Natural killer cell (primary cell): ENCODE results near the gene TPSB2. TPM values are rescaled to one million over a fixed set of nuclear protein-coding genes. Genes with fewer than 3 reads are reported as not detected.

Experiments
- ATAC-seq, 3 donors: fragments of 150-1000 bp in 2 of 3; fragments of 200-7000 bp in 1 of 3; cut with Tn5 transposase; 1 replicate in 1 of 3; 2 replicates in 2 of 3; pipeline ENCODE4 v1.10.0; 2021; ENCODE audit warnings: mild to moderate bottlenecking in 2 of 3, moderate library complexity in 2 of 3
- DNase-seq, 2 donors: peaks; one replicate each; pipeline versions ENCODE4 v3.0.0 to v3.0.0-alpha.2; 2013 to 2021; ENCODE audit warnings: mixed read lengths in 1 of 2
- H3K27ac ChIP-seq: one replicate; pipeline ENCODE4 v1.5.1; 2013; ENCODE audit warnings: mild to moderate bottlenecking, low read length
- H3K27me3 ChIP-seq: one replicate; pipeline ENCODE4 v1.6.1; 2013; ENCODE audit warnings: low read length; ENCODE audit not compliant: control insufficient read depth, insufficient read depth
- H3K36me3 ChIP-seq: one replicate; pipeline ENCODE4 v1.6.1; 2013; ENCODE audit warnings: low read length; ENCODE audit not compliant: control insufficient read depth, insufficient read depth
- H3K4me1 ChIP-seq: one replicate; pipeline ENCODE4 v1.6.1; 2013; ENCODE audit warnings: low read length; ENCODE audit not compliant: control insufficient read depth, insufficient read depth
- H3K4me3 ChIP-seq: one replicate; pipeline ENCODE4 v1.5.1; 2013; ENCODE audit warnings: low read length
- H3K9me3 ChIP-seq: one replicate; pipeline ENCODE4 v1.6.1; 2013; ENCODE audit warnings: low read length; ENCODE audit not compliant: control insufficient read depth, insufficient read depth
- H3K27ac Mint-ChIP-seq, 2 donors: one replicate each; pipeline ENCODE4 v1.8.0; 2022; ENCODE audit warnings: mild to moderate bottlenecking in 2 of 2, mixed read lengths in 2 of 2, moderate library complexity in 1 of 2
- H3K27me3 Mint-ChIP-seq, 2 donors: one replicate each; pipeline ENCODE4 v1.8.0; 2022; ENCODE audit warnings: low read depth in 2 of 2, mixed read lengths in 2 of 2
- H3K36me3 Mint-ChIP-seq: one replicate; pipeline ENCODE4 v1.8.0; 2022; ENCODE audit warnings: mixed read lengths
- H3K4me1 Mint-ChIP-seq, 2 donors: one replicate each; pipeline ENCODE4 v1.8.0; 2022; ENCODE audit warnings: mixed read lengths in 2 of 2
- H3K4me3 Mint-ChIP-seq: one replicate; pipeline ENCODE4 v1.8.0; 2022; ENCODE audit warnings: mild to moderate bottlenecking, moderate library complexity, mixed read lengths
- H3K9me3 Mint-ChIP-seq, 2 donors: one replicate each; pipeline ENCODE4 v1.8.0; 2022; ENCODE audit warnings: mixed read lengths in 2 of 2
- CTCF ChIP-seq: fragments of 200-600 bp; IDR thresholded peaks from one replicate; pipeline ENCODE4 v1.8.0; 2022; ENCODE audit warnings: antibody characterized with exemption
- WGBS: methylation state at CpG from one replicate; pipeline ENCODE4 v1.1.7; 2013; ENCODE audit warnings: missing lambda C conversion rate; ENCODE audit not compliant: insufficient coverage; 5-methylcytosine and 5-hydroxymethylcytosine counted together
- intact Hi-C: fragments of 100-400 bp; cut with micrococcal nuclease; formaldehyde crosslinking; loops from one replicate; pipeline ENCODE4 v1.14.2; 2022
- total RNA-seq, 4 donors: library from RNA; stranded (reverse); fragments of 120-200 nt in 1 of 4; gene quantifications; one replicate each; pipeline versions ENCODE4 v1.2.3 to v1.2.4, GENCODE V29; 2013 to 2022

TPSB2 gene
- total RNA-seq, 3 donors from 2014 or later (not counting 1 experiment from before 2014, with no cell fraction given) = 12.6 TPM; not detected in 2

DNA sequence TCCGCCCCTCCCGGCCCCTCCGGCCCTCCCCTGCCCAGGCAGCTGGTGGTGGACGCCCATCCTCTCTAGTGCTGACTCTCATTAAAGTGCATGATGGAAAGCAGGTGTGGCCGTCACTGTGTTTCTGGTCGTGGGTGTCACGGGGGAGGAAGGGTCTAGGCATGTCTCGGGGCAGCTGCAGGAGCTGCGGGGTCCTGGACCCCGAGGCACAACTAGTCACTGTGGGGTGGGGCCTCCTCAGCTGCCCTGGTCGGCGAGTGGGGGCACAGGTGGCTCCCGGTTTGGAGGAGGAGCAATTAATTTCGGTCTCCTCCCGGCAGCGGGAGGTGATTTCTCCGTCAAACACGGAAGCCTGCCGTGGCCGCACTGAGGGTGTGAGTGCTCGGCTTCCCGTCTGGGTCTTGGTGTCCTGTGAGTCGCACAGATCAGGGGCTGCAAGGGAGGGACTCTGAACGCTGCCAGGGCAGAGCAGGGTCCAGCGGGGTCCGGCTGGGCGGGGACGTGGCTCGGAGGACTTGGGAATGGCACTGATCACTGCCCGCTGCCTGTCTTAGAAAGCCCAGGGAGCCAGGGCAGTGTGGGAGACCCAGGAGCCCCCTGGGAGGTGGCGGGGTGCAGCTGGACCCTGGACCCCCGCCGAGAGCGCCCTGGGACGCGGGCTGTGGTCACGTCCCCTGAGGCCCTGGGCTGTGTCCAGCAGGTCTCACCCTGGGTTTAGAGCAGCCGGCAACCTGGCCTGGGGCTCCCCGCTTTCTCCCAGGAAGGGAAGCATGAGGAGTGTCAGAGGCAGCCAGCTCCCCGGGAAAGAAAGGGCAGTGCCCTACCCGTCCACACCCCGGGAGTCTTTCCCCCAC lies 29.1 kb upstream of the TPSB2 start:
- Mint-ChIP-seq H3K4me1 (peaks cover 5 to 6% of the 10 kb centered on the region in 2 donors), H3K4me3 (peak overlapping the region; percentile 82), H3K9me3 (no peaks in the 10 kb centered on the region), H3K27me3 (peaks cover 8 to 19% of the 10 kb centered on the region in 2 donors), H3K36me3 (no peaks in the 10 kb centered on the region), H3K27ac (peak overlapping the region in 1 of 2 donors; percentile 27)
- Histone ChIP-seq H3K9me3 (no peaks in the 10 kb centered on the region), H3K27ac (no peak overlapping the region), H3K4me3 (peak overlapping the region; percentile 7), H3K4me1 (peaks cover 9% of the 10 kb centered on the region), H3K36me3 (no peaks in the 10 kb centered on the region), H3K27me3 (peaks cover 18% of the 10 kb centered on the region)
- 21% methylated on average over 42 of the region's 42 CpGs for WGBS
- ATAC-seq = peak; percentile 30 to 71 (median 67)
- TF ChIP-seq CTCF = no peak
- intact Hi-C loops = no loop called here
- no peak for DNase-seq

DNA sequence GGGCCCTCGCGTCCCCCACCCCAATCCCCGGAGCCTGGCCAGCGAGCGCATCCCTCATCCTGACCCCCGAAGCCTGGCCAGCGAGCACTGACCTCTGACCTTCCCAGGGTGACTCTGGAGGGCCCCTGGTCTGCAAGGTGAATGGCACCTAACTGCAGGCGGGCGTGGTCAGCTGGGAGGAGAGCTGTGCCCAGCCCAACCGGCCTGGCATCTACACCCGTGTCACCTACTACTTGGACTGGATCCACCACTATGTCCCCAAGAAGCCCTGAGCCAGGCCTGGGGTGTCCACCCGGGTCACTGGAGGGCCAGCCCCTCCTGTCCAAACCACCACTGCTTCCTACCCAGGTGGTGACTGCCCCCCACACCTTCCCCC lies 28.2 kb upstream of the TPSB2 start:
- H3K27me3 ChIP-seq = peaks cover 18% of the 10 kb centered on the region
- H3K4me1 ChIP-seq = peaks cover 9% of the 10 kb centered on the region
- no peak for ATAC-seq
- H3K4me3 Mint-ChIP-seq = peak overlapping the region; percentile 65
- H3K9me3 Mint-ChIP-seq = no peaks in the 10 kb centered on the region
- peaks cover 8 to 19% of the 10 kb centered on the region in 2 donors for H3K27me3 Mint-ChIP-seq
- intact Hi-C loops = no loop called here
- TF ChIP-seq CTCF = no peak
- WGBS = 70% methylated on average over 12 of the region's 12 CpGs
- no peak for DNase-seq
- H3K27ac Mint-ChIP-seq = no peak overlapping the region
- H3K36me3 Mint-ChIP-seq = no peaks in the 10 kb centered on the region
- no peak overlapping the region for H3K27ac ChIP-seq
- peaks cover 5 to 6% of the 10 kb centered on the region in 2 donors for H3K4me1 Mint-ChIP-seq
- H3K9me3 ChIP-seq = no peaks in the 10 kb centered on the region
- H3K4me3 ChIP-seq = no peak overlapping the region
- H3K36me3 ChIP-seq = no peaks in the 10 kb centered on the region

DNA sequence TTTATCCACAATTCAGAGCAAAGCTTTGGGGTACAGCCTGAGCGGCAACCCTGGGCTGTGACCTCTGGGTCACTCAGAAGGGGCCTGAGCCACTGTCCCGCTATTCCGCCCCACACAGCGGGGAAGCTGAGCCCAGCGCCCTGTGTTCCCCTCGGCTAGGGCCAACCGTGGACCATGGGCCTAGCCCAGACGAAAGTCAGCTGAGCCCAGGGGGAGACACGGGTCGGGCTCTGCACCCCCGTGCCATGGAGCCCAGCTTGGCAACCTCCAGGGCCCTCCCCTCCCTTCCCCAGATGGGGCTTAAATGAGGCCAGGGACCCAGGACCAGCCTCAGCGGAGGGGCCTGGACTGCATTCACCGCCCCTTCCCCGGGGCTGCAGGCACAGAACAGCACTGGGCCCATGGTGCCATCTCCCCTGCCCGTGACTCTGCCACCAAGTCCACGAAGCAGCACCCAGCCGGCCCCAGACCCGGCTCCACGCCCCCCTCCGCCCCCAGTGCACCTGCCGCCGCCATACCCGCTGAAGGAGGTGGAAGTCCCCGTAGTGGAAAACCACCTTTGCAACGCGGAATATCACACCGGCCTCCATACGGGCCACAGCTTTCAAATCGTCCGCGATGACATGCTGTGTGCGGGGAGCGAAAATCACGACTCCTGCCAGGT lies 27.7 kb upstream of the TPSB2 start:
- WGBS = 85% methylated on average over 34 of the region's 34 CpGs
- Mint-ChIP-seq H3K4me3 (no peak overlapping the region), H3K9me3 (no peaks in the 10 kb centered on the region), H3K27ac (no peak overlapping the region), H3K36me3 (no peaks in the 10 kb centered on the region), H3K4me1 (peaks cover 5 to 6% of the 10 kb centered on the region in 2 donors), H3K27me3 (peaks cover 8 to 19% of the 10 kb centered on the region in 2 donors)
- DNase-seq = no peak
- Histone ChIP-seq H3K27me3 (peaks cover 15% of the 10 kb centered on the region), H3K27ac (no peak overlapping the region), H3K4me1 (peaks cover 9% of the 10 kb centered on the region), H3K4me3 (no peak overlapping the region), H3K36me3 (no peaks in the 10 kb centered on the region), H3K9me3 (no peaks in the 10 kb centered on the region)
- intact Hi-C loops = no loop called here
- no peak for ATAC-seq
- TF ChIP-seq CTCF = no peak
